HepG2 (cell line): ENCODE measurements around the gene SMTNL2. TPM values are rescaled to one million over a fixed set of nuclear protein-coding genes. Genes with fewer than 3 reads are reported as not detected.
A peak's percentile ranks its signal among the peaks of the same experiment; 100 is the strongest.

Experiments used
- AGO2 ChIP-seq: fragments of 200-400 bp; formaldehyde crosslinking; optimal IDR thresholded peaks from 2 replicates; pipeline ENCODE3; 2017; ENCODE audit warnings: mild to moderate bottlenecking, low read depth, low read length, moderate library complexity
- BCL3 ChIP-seq: sonication (generic); formaldehyde crosslinking; IDR thresholded peaks from 2 replicates; pipeline ENCODE4 v1.5.1; 2020; ENCODE audit warnings: mild to moderate bottlenecking, missing genetic modification reagents, moderate library complexity
- BCL6 ChIP-seq: IDR thresholded peaks from 2 replicates; pipeline ENCODE4 v1.6.1; 2016; ENCODE audit warnings: missing genetic modification reagents, missing compliant biosample characterization
- CCAR2 ChIP-seq: fragments of 200-400 bp; formaldehyde crosslinking; optimal IDR thresholded peaks from 2 replicates; pipeline ENCODE3; 2018; ENCODE audit warnings: low read depth, mild to moderate bottlenecking, low read length, moderate library complexity
- DBP ChIP-seq: sonication (generic); formaldehyde crosslinking; IDR thresholded peaks from 2 replicates; pipeline ENCODE4 v1.4.0; 2020; ENCODE audit warnings: missing genetic modification reagents; ENCODE audit errors: not compliant biosample characterization
- ERF ChIP-seq: IDR thresholded peaks from 2 replicates; pipeline ENCODE4 v1.6.1; 2018; ENCODE audit warnings: missing biosample characterization, missing genetic modification reagents
- HIVEP1 ChIP-seq: sonication (generic); formaldehyde crosslinking; IDR thresholded peaks from 2 replicates; pipeline ENCODE4 v1.4.0; 2020; ENCODE audit warnings: mild to moderate bottlenecking, missing genetic modification reagents
- HMGXB3 ChIP-seq: sonication (generic); formaldehyde crosslinking; IDR thresholded peaks from 2 replicates; pipeline ENCODE4 v1.4.0; 2020; ENCODE audit warnings: missing genetic modification reagents, borderline replicate concordance
- NR3C1 ChIP-seq: sonication (generic); formaldehyde crosslinking; IDR thresholded peaks from 2 replicates; pipeline ENCODE4 v1.4.0; 2020; ENCODE audit warnings: missing genetic modification reagents
- PLRG1 ChIP-seq: fragments of 450-650 bp; conservative IDR thresholded peaks from 2 replicates; pipeline ENCODE4 v1.6.1; 2016
- PRPF4 ChIP-seq: fragments of 200-400 bp; formaldehyde crosslinking; IDR thresholded peaks from 2 replicates; pipeline ENCODE4 v1.6.1; 2016; ENCODE audit warnings: low read length, low read depth; ENCODE audit not compliant: poor library complexity, severe bottlenecking
- TAF1 ChIP-seq: sonication (generic); formaldehyde crosslinking; IDR thresholded peaks from 2 replicates; pipeline ENCODE4 v1.4.0; 2020; ENCODE audit warnings: missing genetic modification reagents
- ZBTB33 ChIP-seq: sonication (generic); formaldehyde crosslinking; IDR thresholded peaks from 2 replicates; pipeline ENCODE4 v1.4.0; 2020; ENCODE audit warnings: missing genetic modification reagents
- ZFP91 ChIP-seq: sonication (generic); formaldehyde crosslinking; IDR thresholded peaks from 2 replicates; pipeline ENCODE4 v1.9.0; 2022; ENCODE audit warnings: missing genetic modification reagents, mild to moderate bottlenecking, borderline replicate concordance
- ZFX ChIP-seq: sonication (generic); formaldehyde crosslinking; IDR thresholded peaks from 2 replicates; pipeline ENCODE4 v1.4.0; 2020; ENCODE audit warnings: mild to moderate bottlenecking, low read depth, missing genetic modification reagents, moderate library complexity
- ZNF230 ChIP-seq: sonication (generic); formaldehyde crosslinking; IDR thresholded peaks from 2 replicates; pipeline ENCODE4 v1.4.0; 2020; ENCODE audit warnings: mild to moderate bottlenecking, missing genetic modification reagents
- ZNF263 ChIP-seq: sonication (generic); formaldehyde crosslinking; IDR thresholded peaks from 2 replicates; pipeline ENCODE4 v1.4.0; 2020; ENCODE audit warnings: missing genetic modification reagents
- ZNF547 ChIP-seq: sonication (generic); formaldehyde crosslinking; IDR thresholded peaks from 2 replicates; pipeline ENCODE4 v1.5.1; 2020; ENCODE audit warnings: mild to moderate bottlenecking, missing genetic modification reagents
- ZNF556 ChIP-seq: sonication (generic); formaldehyde crosslinking; IDR thresholded peaks from 2 replicates; pipeline ENCODE4 v1.4.0; 2020; ENCODE audit warnings: mild to moderate bottlenecking, missing genetic modification reagents, borderline replicate concordance
- ZNF563 ChIP-seq: sonication (generic); formaldehyde crosslinking; IDR thresholded peaks from 2 replicates; pipeline ENCODE4 v1.8.0; 2022; ENCODE audit warnings: mild to moderate bottlenecking, moderate library complexity, missing genetic modification reagents
- polyA plus RNA-seq, 8 experiments: library from polyadenylated mRNA; depleted of rRNA in 3 of 8; stranded (reverse) in 7 of 8; unstranded in 1 of 8; fragments of >200 nt; fragmentation: Illumina TruSeq in 4 of 8; extraction: Trizol in 4 of 8; gene quantifications; 2 replicates each; pipeline versions ENCODE4 v1.2.1 to v1.2.3, GENCODE V29; 2011 to 2016; ENCODE audit warnings: low read depth in 4 of 8, missing spikeins in 1 of 8, mixed read lengths in 1 of 8; ENCODE audit not compliant: insufficient read depth in 1 of 8
- total RNA-seq, 5 experiments: library from RNA; depleted of rRNA; stranded (reverse); fragments of >200 nt; fragmentation: Illumina TruSeq; extraction: Trizol; gene quantifications; 2 replicates each; pipeline ENCODE4 v1.2.3, GENCODE V29; 2016; ENCODE audit warnings: low read depth in 1 of 5

Gene SMTNL2
- total and polyA plus RNA-seq, 2 of the 13 experiments (the other 11 are each of a cell fraction or from before 2014, with no cell fraction given), result 0.41 to 5.1 TPM

GRCh38 chr17:4576729-4577322 lies 7.5 kb upstream of the SMTNL2 start (continued):
- TF ChIP-seq ZBTB33 (CRISPR knock-in tag), result no peak
- no peak for TF ChIP-seq CCAR2
- TF ChIP-seq ZNF230 (CRISPR knock-in tag), result no peak
- no peak for TF ChIP-seq DBP (CRISPR knock-in tag)
- TF ChIP-seq ZNF556 (CRISPR knock-in tag), result peak; percentile 34; the same call in 1 of the 2 replicates
- TF ChIP-seq ZFX (CRISPR knock-in tag), result peak; percentile 83
- peak; percentile 47; the same call in 1 of the 2 replicates for TF ChIP-seq TAF1
- no peak for TF ChIP-seq NR3C1 (CRISPR knock-in tag)
- TF ChIP-seq ZFP91 (CRISPR knock-in tag), result 0 out of 2 replicates have a peak, but pooled peaks have one; percentile 34
- no peak for TF ChIP-seq HMGXB3
- no peak for TF ChIP-seq ZNF563 (CRISPR knock-in tag)
- no peak for TF ChIP-seq BCL6
- no peak; the same call in 1 of the 2 replicates for TF ChIP-seq BCL3 (CRISPR knock-in tag)
- peak; percentile 94 for TF ChIP-seq PRPF4
- TF ChIP-seq HIVEP1 (CRISPR knock-in tag), result 0 out of 2 replicates have a peak, but pooled peaks have one; percentile 63
- TF ChIP-seq ERF (CRISPR knock-in tag), result 0 out of 2 replicates have a peak, but pooled peaks have one; percentile 18
- TF ChIP-seq ZNF547 (CRISPR knock-in tag), result 0 out of 2 replicates have a peak, but pooled peaks have one; percentile 57
- TF ChIP-seq AGO2, result peak; percentile 94
- peak; percentile 66 for TF ChIP-seq ZNF263 (CRISPR knock-in tag)
- TF ChIP-seq PLRG1, result no peak
